ENCODE results near the gene LRP2BP. TPM values are rescaled to one million over a fixed set of nuclear protein-coding genes. Genes with fewer than 3 reads are reported as not detected.

The LRP2BP gene
- total RNA-seq, 1 donor from 2014 or later = 0.27 TPM

- Histone ChIP-seq H3K4me1 (ENCODE audit: insufficient read depth, low read length) (no peaks in the 10 kb centered on the region), H2AFZ (ENCODE audit: low read depth, low read length) (no peak overlapping the region), H3K9ac (ENCODE audit: low read length) (no peak overlapping the region), H4K20me1 (ENCODE audit: insufficient read depth, low read length) (no peaks in the 10 kb centered on the region), H3K79me2 (ENCODE audit: insufficient read depth, low read length) (no peaks in the 10 kb centered on the region), H3K36me3 (ENCODE audit: insufficient read depth, low read length) (no peaks in the 10 kb centered on the region), H3K9me3 (ENCODE audit: insufficient read depth, low read depth, low read length) (no peaks in the 10 kb centered on the region), H3K27ac (ENCODE audit: low read depth, low read length) (no peak overlapping the region), H3K4me2 (ENCODE audit: low read length) (no peak overlapping the region), H3K4me3 (ENCODE audit: insufficient read depth, low read depth, low read length) (no peak overlapping the region), H3K27me3 (ENCODE audit: insufficient read depth, low read length) (no peaks in the 10 kb centered on the region)
- Mint-ChIP-seq H3K4me1 (ENCODE audit: low read depth, unreplicated experiment) (no peaks in the 10 kb centered on the region), H3K36me3 (ENCODE audit: low read depth, unreplicated experiment) (peaks cover 24% of the 10 kb centered on the region), H3K27ac (ENCODE audit: unreplicated experiment) (no peak overlapping the region), H3K4me3 (ENCODE audit: unreplicated experiment) (no peak overlapping the region), H3K9me3 (ENCODE audit: unreplicated experiment) (peaks cover 3% of the 10 kb centered on the region), H3K27me3 (ENCODE audit: low read depth, unreplicated experiment) (no peaks in the 10 kb centered on the region)
- TF ChIP-seq EZH2 (IDR thresholded peaks at IDR 0.05; ENCODE audit: insufficient read depth, low read length) = no peak
- no peak for TF ChIP-seq CTCF (IDR thresholded peaks at IDR 0.05; ENCODE audit: insufficient read depth, low read depth, low read length)
- FAIRE-seq = no peak
- no peak for DNase-seq (ENCODE audit: low read depth)
Observed at GRCh38 chr4:185379326-185380295, 16.1 kb downstream of the LRP2BP start.

GRCh38 chr4:185378264-185378663 is 17.5 kb downstream of the LRP2BP start:
- Mint-ChIP-seq H3K27ac (ENCODE audit: unreplicated experiment) (no peak overlapping the region), H3K36me3 (ENCODE audit: low read depth, unreplicated experiment) (peaks cover 21% of the 10 kb centered on the region)
- no peak for FAIRE-seq

More at GRCh38 chr4:185378264-185378663, 17.5 kb downstream of the LRP2BP start:
- H3K4me1 ChIP-seq (ENCODE audit: insufficient read depth, low read length) = no peaks in the 10 kb centered on the region
- no peak overlapping the region for H3K4me2 ChIP-seq (ENCODE audit: low read length)
- Mint-ChIP-seq H3K4me3 (ENCODE audit: unreplicated experiment) (no peak overlapping the region), H3K4me1 (ENCODE audit: low read depth, unreplicated experiment) (no peaks in the 10 kb centered on the region), H3K9me3 (ENCODE audit: unreplicated experiment) (peaks cover 3% of the 10 kb centered on the region), H3K27me3 (ENCODE audit: low read depth, unreplicated experiment) (no peaks in the 10 kb centered on the region)
- H3K27me3 ChIP-seq (ENCODE audit: insufficient read depth, low read length) = no peaks in the 10 kb centered on the region
- H4K20me1 ChIP-seq (ENCODE audit: insufficient read depth, low read length) = no peaks in the 10 kb centered on the region
- H3K9me3 ChIP-seq (ENCODE audit: insufficient read depth, low read depth, low read length) = no peaks in the 10 kb centered on the region
- H3K36me3 ChIP-seq (ENCODE audit: insufficient read depth, low read length) = peaks cover 3% of the 10 kb centered on the region
- DNase-seq (ENCODE audit: low read depth) = no peak
- no peak overlapping the region for H3K9ac ChIP-seq (ENCODE audit: low read length)
- H3K79me2 ChIP-seq (ENCODE audit: insufficient read depth, low read length) = no peaks in the 10 kb centered on the region
- H2AFZ ChIP-seq (ENCODE audit: low read depth, low read length) = no peak overlapping the region
- H3K27ac ChIP-seq (ENCODE audit: low read depth, low read length) = no peak overlapping the region
- TF ChIP-seq CTCF (IDR thresholded peaks at IDR 0.05; ENCODE audit: insufficient read depth, low read depth, low read length) = no peak
- TF ChIP-seq EZH2 (IDR thresholded peaks at IDR 0.05; ENCODE audit: insufficient read depth, low read length) = no peak
- H3K4me3 ChIP-seq (ENCODE audit: insufficient read depth, low read depth, low read length) = no peak overlapping the region
